Body of pancreas (tissue), 4 donors: ENCODE data around the gene THSD4. TPM values are rescaled to one million over a fixed set of nuclear protein-coding genes. Genes with fewer than 3 reads are reported as not detected.

Experiments
- ATAC-seq: fragments of 150-250 bp; one replicate; pipeline ENCODE4 v1.9.1; 2016
- DNase-seq, 4 donors: peaks; one replicate each; pipeline ENCODE4 v3.0.0-alpha.2; 2019
- H3K27ac ChIP-seq, 4 donors: fragments of 200-600 bp; sonication (generic); 1 replicate in 3 of 4; 2 replicates in 1 of 4; pipeline versions ENCODE4 v1.5.1 to v1.6.1; 2016 to 2019; ENCODE audit warnings: mild to moderate bottlenecking in 1 of 4, mixed read lengths in 1 of 4, moderate library complexity in 1 of 4
- H3K27me3 ChIP-seq, 2 donors: fragments of 200-600 bp; sonication (generic); one replicate each; pipeline ENCODE4 v1.6.0; 2016; ENCODE audit warnings: mild to moderate bottlenecking in 1 of 2
- H3K36me3 ChIP-seq, 2 donors: fragments of 200-600 bp; sonication (generic); replicated peaks in 1 of 2; 2 replicates each; pipeline ENCODE4 v1.5.1; 2016; ENCODE audit warnings: low read depth in 2 of 2; ENCODE audit not compliant: insufficient read depth in 1 of 2
- H3K4me1 ChIP-seq: fragments of 200-600 bp; sonication (generic); one replicate; pipeline ENCODE4 v1.6.0; 2016
- H3K4me3 ChIP-seq, 2 donors: fragments of 200-600 bp; sonication (generic); 1 replicate in 1 of 2; 2 replicates in 1 of 2; pipeline ENCODE4 v1.5.1; 2016 to 2019
- H3K9me3 ChIP-seq, 3 donors: fragments of 200-600 bp; sonication (generic); 1 replicate in 2 of 3; 2 replicates in 1 of 3; pipeline ENCODE4 v1.5.1; 2016
- CTCF ChIP-seq, 7 experiments: fragments of 450-650 bp in 4 of 7; fragments of 200-600 bp in 3 of 7; sonication (generic) in 3 of 7; IDR thresholded peaks; one replicate each; pipeline ENCODE4 v1.5.1; 2016 to 2019; ENCODE audit warnings: antibody characterized with exemption in 7 of 7
- POLR2A ChIP-seq, 3 donors: fragments of 450-650 bp; IDR thresholded peaks; one replicate each; pipeline ENCODE4 v1.6.1; 2016; ENCODE audit warnings: antibody characterized with exemption in 3 of 3, mild to moderate bottlenecking in 2 of 3
- WGBS, 2 donors: methylation state at CpG; one replicate each; pipeline ENCODE4 v1.1.5; 2017; 5-methylcytosine and 5-hydroxymethylcytosine counted together
- intact Hi-C: fragments of 100-400 bp; cut with DNase I; formaldehyde crosslinking; loops from one replicate; pipeline ENCODE4 v1.15.1; 2023
- total RNA-seq, 2 donors: library from RNA; depleted of rRNA; stranded (reverse); fragments of >200 nt; gene quantifications; one replicate each; pipeline ENCODE4 v1.1.0, GENCODE V29; 2016

Gene THSD4
- total RNA-seq, 2 donors from 2014 or later, result 12.9 to 16.1 TPM

DNA sequence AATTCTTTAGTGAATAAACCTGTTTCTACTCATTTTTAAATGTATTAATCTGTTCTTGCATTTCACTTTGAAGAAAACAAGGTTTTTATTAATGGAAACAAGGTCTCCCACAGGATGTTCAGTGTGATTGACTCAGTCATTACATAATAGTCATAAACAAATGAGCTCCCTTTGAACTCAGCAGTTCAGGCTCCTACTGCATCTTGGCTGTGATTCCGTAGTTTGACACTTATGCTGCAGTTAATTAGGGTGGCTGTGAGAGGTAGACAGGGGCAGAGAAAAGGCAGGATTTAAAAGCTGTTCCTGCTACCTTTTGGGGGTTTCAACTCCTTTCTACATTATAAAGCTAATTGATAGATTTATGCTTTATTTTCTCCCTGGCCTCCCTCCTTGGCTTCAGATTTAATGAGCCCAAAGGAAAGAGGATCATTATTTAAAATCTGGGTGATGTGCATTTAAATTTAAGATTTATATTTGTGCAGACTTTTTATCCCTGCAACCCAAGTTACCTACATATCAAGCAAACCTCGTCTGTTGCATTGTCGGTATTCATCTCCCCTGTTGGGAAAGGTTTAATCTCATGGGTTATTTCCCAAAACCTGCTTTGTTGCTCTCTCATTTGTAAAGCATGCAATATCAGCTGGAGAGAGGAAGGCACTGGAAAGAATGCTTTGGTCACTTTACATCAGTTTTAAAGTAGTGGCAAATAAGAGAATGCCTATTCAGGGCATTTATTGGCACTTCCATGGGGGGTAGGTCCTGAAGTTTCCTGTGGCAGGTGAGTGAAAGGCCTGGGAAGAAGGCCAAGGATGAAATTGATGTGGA is 350.1 kb downstream of the THSD4 start:
- WGBS, 2 donors, result 76 to 77% methylated on average over 3 of the region's 3 CpGs
- Histone ChIP-seq H3K4me3 (no peak overlapping the region), H3K9me3 (no peaks in the 10 kb centered on the region), H3K36me3 (no peaks in the 10 kb centered on the region), H3K27ac (no peak overlapping the region), H3K4me1 (no peaks in the 10 kb centered on the region), H3K27me3 (no peaks in the 10 kb centered on the region)
- TF ChIP-seq CTCF (IDR thresholded peaks at IDR 0.05) (no peak), POLR2A (IDR thresholded peaks at IDR 0.05) (no peak)
- DNase-seq, result no peak
- intact Hi-C loops, result no loop called here
- ATAC-seq, result no peak

GRCh38 chr15:71468715-71469114 is 353.4 kb downstream of the THSD4 start:
- Histone ChIP-seq H3K27ac (no peak overlapping the region), H3K27me3 (no peaks in the 10 kb centered on the region)
- WGBS, 2 donors, result 94 to 100% methylated on average over 1 of the region's 1 CpG

DNA sequence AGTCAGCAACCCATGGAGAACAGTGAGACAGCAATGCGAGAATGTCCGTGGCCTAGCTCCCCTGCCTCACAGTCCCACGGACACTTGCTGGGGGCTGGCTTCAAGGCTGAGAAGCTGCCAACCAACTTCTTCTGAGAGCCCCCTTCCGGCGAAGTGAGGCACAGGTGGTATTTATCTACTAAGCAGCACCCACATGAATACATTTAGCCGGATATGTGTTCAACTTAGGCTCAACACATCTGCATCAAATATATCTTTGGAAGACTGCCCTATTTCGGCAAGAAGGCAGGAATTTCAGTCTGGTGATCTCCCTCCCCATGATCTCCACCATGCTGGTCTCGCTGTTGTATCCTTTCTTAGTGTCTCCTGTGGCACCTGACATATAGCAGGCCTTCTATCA is 354.1 kb downstream of the THSD4 start:
- 83% methylated on average over 5 to 8 of the region's 8 CpGs for WGBS, 2 donors
- Histone ChIP-seq H3K27me3 (no peaks in the 10 kb centered on the region), H3K27ac (no peak overlapping the region), H3K36me3 (no peaks in the 10 kb centered on the region), H3K9me3 (no peaks in the 10 kb centered on the region), H3K4me1 (no peaks in the 10 kb centered on the region), H3K4me3 (no peak overlapping the region)
- TF ChIP-seq CTCF (IDR thresholded peaks at IDR 0.05) (no peak), POLR2A (IDR thresholded peaks at IDR 0.05) (no peak)
- no peak for ATAC-seq
- intact Hi-C loops, result no loop called here
- DNase-seq, result no peak

More at GRCh38 chr15:71468715-71469114, 353.4 kb downstream of the THSD4 start:
- H3K9me3 ChIP-seq, result no peaks in the 10 kb centered on the region
- DNase-seq, result no peak
- no peak for TF ChIP-seq POLR2A (IDR thresholded peaks at IDR 0.05)
- TF ChIP-seq CTCF (IDR thresholded peaks at IDR 0.05), result no peak
- no peak for ATAC-seq
- intact Hi-C loops, result no loop called here
- H3K4me1 ChIP-seq, result no peaks in the 10 kb centered on the region
- no peaks in the 10 kb centered on the region for H3K36me3 ChIP-seq
- H3K4me3 ChIP-seq, result no peak overlapping the region

- ATAC-seq (no peak), DNase-seq (no peak)
- WGBS, 2 donors, result 94 to 100% methylated on average over 1 of the region's 1 CpG
- intact Hi-C loops, result no loop called here
- Histone ChIP-seq H3K27ac (no peak overlapping the region), H3K27me3 (no peaks in the 10 kb centered on the region), H3K36me3 (no peaks in the 10 kb centered on the region), H3K4me3 (no peak overlapping the region), H3K9me3 (no peaks in the 10 kb centered on the region), H3K4me1 (no peaks in the 10 kb centered on the region)
- TF ChIP-seq CTCF (IDR thresholded peaks at IDR 0.05) (no peak), POLR2A (IDR thresholded peaks at IDR 0.05) (no peak)
Measured at GRCh38 chr15:71471347-71471746, 356.1 kb downstream of the THSD4 start.

GRCh38 chr15:71472566-71472965 is 357.3 kb downstream of the THSD4 start:
- no peak for ATAC-seq
- 75 to 90% methylated on average over 4 of the region's 4 CpGs for WGBS, 2 donors
- H3K9me3 ChIP-seq, result no peaks in the 10 kb centered on the region
- H3K36me3 ChIP-seq, result no peaks in the 10 kb centered on the region
- H3K27me3 ChIP-seq, result no peaks in the 10 kb centered on the region
- H3K27ac ChIP-seq, result no peak overlapping the region
- DNase-seq, result no peak
- no peak for TF ChIP-seq CTCF (IDR thresholded peaks at IDR 0.05)
- TF ChIP-seq POLR2A (IDR thresholded peaks at IDR 0.05), result no peak
- no peaks in the 10 kb centered on the region for H3K4me1 ChIP-seq
- intact Hi-C loops, result no loop called here
- no peak overlapping the region for H3K4me3 ChIP-seq
